Activated T-cell treated with anti-CD3 and anti-CD28 coated beads, Interleukin-2, amount 50 U/mL, for 1 hour (primary cell): ENCODE measurements around the gene ANAPC1.
"Not testable (repeated sequence)": the region's sequence is repeated elsewhere in the genome, so short reads cannot be mapped to it uniquely, and the experiment has no call there.

Experiments
- DNase-seq: peaks from one replicate; pipeline ENCODE4 v3.0.0-alpha.2; 2020

ANAPC1 gene

DNA sequence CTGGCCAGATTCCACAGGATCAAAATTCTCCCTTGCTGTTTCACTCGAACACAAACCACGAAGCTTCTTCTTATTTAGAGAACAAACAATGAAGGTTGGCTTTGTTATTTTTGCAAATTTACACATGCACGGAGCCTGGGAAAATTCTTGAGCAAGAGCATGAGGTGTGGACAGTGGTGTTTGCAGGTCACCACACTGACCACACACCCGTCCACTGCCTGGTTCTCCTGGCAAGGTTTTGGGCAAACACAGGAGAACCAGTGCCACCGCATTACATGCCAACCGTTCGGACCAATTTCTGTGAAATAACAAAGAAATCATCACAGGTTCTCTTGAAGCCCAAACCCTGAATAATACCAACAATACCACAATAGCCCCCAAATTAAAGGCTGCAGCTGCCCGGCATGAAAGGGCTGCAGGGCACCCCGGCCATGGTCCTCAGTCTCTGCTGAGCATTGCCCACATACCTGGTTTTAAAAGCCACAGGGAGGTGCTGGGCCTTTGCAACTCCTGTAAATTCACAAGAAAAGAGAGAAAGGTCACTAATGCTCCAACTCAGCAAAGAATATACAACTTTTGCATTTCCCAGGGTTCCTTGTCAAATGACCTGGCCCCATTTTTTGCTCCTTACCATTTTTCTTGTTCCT, 154.1 kb downstream of the ANAPC1 start:
- DNase-seq = not testable (repeated sequence)

DNA sequence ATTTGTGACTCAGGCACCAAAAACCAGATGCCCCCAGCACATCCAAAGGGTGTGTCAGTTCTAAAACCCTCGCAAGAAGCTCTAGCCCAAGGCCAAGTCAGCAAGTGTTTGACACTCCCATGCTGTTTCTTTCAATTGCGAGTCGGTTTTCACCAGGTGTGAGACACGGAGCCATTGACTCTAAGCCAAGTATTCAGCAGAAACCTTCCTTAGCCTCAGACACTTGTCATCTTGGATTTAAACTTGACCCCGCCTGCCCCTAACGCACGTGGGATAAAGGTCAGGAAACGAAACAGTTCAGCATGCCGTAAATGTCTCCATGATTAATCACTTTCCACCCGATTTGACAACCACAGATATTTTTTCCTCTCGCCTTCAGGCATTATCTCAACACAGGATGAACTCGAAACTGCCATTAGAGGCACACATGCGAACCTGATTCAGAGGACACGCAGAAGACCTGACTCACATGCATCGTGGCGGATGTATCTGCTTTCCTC, 156.3 kb downstream of the ANAPC1 start:
- not testable (repeated sequence) for DNase-seq

DNA sequence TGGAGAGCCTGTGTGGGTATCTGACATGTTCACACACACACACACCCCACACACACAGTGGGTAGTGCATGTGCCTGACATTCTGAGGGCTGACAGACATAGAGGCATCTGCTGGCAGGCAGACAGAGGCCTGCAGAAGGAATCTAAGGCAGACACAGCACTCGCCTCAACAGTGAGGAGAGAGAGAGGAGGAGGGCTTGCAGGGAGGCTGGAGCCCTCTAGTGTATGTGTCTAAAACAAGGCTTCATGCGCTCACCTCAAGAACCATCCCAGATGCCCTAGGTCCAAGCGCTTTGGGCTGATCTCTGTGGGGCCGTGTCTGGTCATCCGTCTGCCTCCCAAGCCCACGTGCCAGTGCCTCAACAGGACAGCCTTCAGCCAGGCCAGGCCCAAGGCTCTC, 158.3 kb downstream of the ANAPC1 start:
- DNase-seq = not testable (repeated sequence)

DNA sequence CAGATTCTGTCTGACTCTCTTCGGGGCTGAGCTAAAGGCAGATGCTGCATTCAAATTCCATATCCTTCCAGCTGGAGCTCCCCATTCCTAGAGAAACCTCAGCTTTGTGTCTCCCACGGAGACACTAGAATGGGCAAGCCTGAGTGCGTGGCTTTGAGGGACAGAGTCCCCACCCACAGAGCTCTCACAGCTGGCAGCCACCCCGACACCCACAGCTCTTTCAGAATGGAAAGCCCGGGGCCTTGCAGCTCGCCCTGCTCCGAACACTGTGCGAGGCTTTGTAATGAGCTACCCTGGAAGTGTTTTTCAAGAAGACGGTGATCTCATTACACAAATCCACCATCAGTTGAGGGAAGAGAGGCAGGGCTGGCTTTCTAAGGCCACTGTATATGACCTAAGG, 164.4 kb downstream of the ANAPC1 start:
- DNase-seq = not testable (repeated sequence)
